Loucy (cell line): ENCODE measurements around the gene CD226.

ENCODE experiments used
- H2AFZ ChIP-seq: fragments of 200-600 bp; sonication (generic); 2 replicates; pipeline ENCODE4 v1.6.0; 2016; ENCODE audit warnings: antibody characterized with exemption, mild to moderate bottlenecking, low read length, moderate library complexity
- H3F3A ChIP-seq: fragments of 200-600 bp; 2 replicates; pipeline ENCODE4 v1.6.0; 2016; ENCODE audit warnings: antibody characterized with exemption, low read depth, mild to moderate bottlenecking
- H3K27me3 ChIP-seq: fragments of 200-600 bp; sonication (generic); 2 replicates; pipeline ENCODE4 v1.6.1; 2014; ENCODE audit warnings: low read length, mild to moderate bottlenecking; ENCODE audit not compliant: insufficient read depth, poor library complexity, severe bottlenecking
- H3K36me3 ChIP-seq: fragments of 200-600 bp; sonication (generic); 2 replicates; pipeline ENCODE4 v1.6.1; 2016; ENCODE audit warnings: low read length; ENCODE audit not compliant: insufficient read depth
- H3K4me1 ChIP-seq: fragments of 200-600 bp; sonication (generic); 2 replicates; pipeline ENCODE4 v1.5.1; 2014; ENCODE audit warnings: low read length, mild to moderate bottlenecking; ENCODE audit not compliant: insufficient read depth, poor library complexity, severe bottlenecking
- H3K4me2 ChIP-seq: fragments of 200-600 bp; sonication (generic); 2 replicates; pipeline ENCODE4 v1.6.0; 2014; ENCODE audit warnings: antibody characterized with exemption, low read length, low read depth, mild to moderate bottlenecking; ENCODE audit not compliant: poor library complexity, severe bottlenecking
- H3K4me3 ChIP-seq: fragments of 200-600 bp; sonication (generic); 2 replicates; pipeline ENCODE4 v1.5.1; 2014; ENCODE audit warnings: low read length, mild to moderate bottlenecking, mixed read lengths; ENCODE audit not compliant: poor library complexity, severe bottlenecking
- H3K79me2 ChIP-seq: fragments of 200-600 bp; sonication (generic); 2 replicates; pipeline ENCODE4 v1.6.1; 2014; ENCODE audit warnings: low read length; ENCODE audit not compliant: insufficient read depth
- H3K9ac ChIP-seq: fragments of 200-600 bp; sonication (generic); 2 replicates; pipeline ENCODE4 v1.6.0; 2014; ENCODE audit warnings: mild to moderate bottlenecking, low read depth, low read length, moderate library complexity; ENCODE audit not compliant: poor library complexity, severe bottlenecking
- H3K9me2 ChIP-seq: fragments of 200-600 bp; sonication (generic); replicated peaks from 2 replicates; pipeline ENCODE4 v1.6.1; 2016; ENCODE audit warnings: low read depth, low read length, mixed read lengths
- H3K9me3 ChIP-seq: fragments of 200-600 bp; sonication (generic); 2 replicates; pipeline ENCODE4 v1.6.1; 2014; ENCODE audit warnings: mild to moderate bottlenecking, antibody characterized with exemption, low read length, low read depth; ENCODE audit not compliant: insufficient read depth
- H4K20me1 ChIP-seq: fragments of 200-600 bp; sonication (generic); 2 replicates; pipeline ENCODE4 v1.6.0; 2014; ENCODE audit warnings: antibody characterized with exemption, low read length, mild to moderate bottlenecking; ENCODE audit not compliant: insufficient read depth, poor library complexity, severe bottlenecking
- CTCF ChIP-seq: fragments of 200-600 bp; sonication (generic); conservative IDR thresholded peaks from 2 replicates; pipeline ENCODE4 v1.5.1; 2014; ENCODE audit warnings: mild to moderate bottlenecking, antibody characterized with exemption, low read length
- EZH2phosphoT487 ChIP-seq: fragments of 200-600 bp; IDR thresholded peaks from 2 replicates; pipeline ENCODE4 v1.6.1; 2018; ENCODE audit warnings: antibody characterized with exemption, mild to moderate bottlenecking, moderate library complexity, borderline replicate concordance

Gene CD226

GRCh38 chr18:69844656-69845055, 103.0 kb downstream of the CD226 start:
- no peak overlapping the region for H3K9ac ChIP-seq
- H3K79me2 ChIP-seq = no peaks in the 10 kb centered on the region
- H3K4me1 ChIP-seq = no peaks in the 10 kb centered on the region
- no peak overlapping the region for H3K4me3 ChIP-seq
- no peaks in the 10 kb centered on the region for H3K9me2 ChIP-seq
- no peaks in the 10 kb centered on the region for H3K9me3 ChIP-seq
- no peak overlapping the region for H3K4me2 ChIP-seq
- no peaks in the 10 kb centered on the region for H4K20me1 ChIP-seq
- no peaks in the 10 kb centered on the region for H3K27me3 ChIP-seq
- H3F3A ChIP-seq = no peaks in the 10 kb centered on the region
- no peak overlapping the region for H2AFZ ChIP-seq
- no peak for TF ChIP-seq CTCF
- TF ChIP-seq EZH2phosphoT487 = no peak
- no peaks in the 10 kb centered on the region for H3K36me3 ChIP-seq

- Histone ChIP-seq H3K79me2 (no peaks in the 10 kb centered on the region), H3K36me3 (no peaks in the 10 kb centered on the region), H3K27me3 (no peaks in the 10 kb centered on the region), H3K9ac (no peak overlapping the region), H3F3A (no peaks in the 10 kb centered on the region), H4K20me1 (no peaks in the 10 kb centered on the region), H3K4me2 (no peak overlapping the region), H3K9me2 (no peaks in the 10 kb centered on the region), H2AFZ (no peak overlapping the region), H3K4me3 (no peak overlapping the region), H3K4me1 (no peaks in the 10 kb centered on the region), H3K9me3 (no peaks in the 10 kb centered on the region)
- no peak for TF ChIP-seq CTCF
- no peak for TF ChIP-seq EZH2phosphoT487
Observed at GRCh38 chr18:69843015-69843414, 104.7 kb downstream of the CD226 start.

- H3K4me2 ChIP-seq = no peak overlapping the region
- H3K4me1 ChIP-seq = peaks cover 7% of the 10 kb centered on the region
- no peaks in the 10 kb centered on the region for H3K9me2 ChIP-seq
- H3K79me2 ChIP-seq = no peaks in the 10 kb centered on the region
- no peaks in the 10 kb centered on the region for H3K9me3 ChIP-seq
- H3K9ac ChIP-seq = no peak overlapping the region
- no peaks in the 10 kb centered on the region for H3K27me3 ChIP-seq
- no peaks in the 10 kb centered on the region for H3K36me3 ChIP-seq
- no peak overlapping the region for H3K4me3 ChIP-seq
- H2AFZ ChIP-seq = no peak overlapping the region
- no peak for TF ChIP-seq CTCF
- TF ChIP-seq EZH2phosphoT487 = no peak
- H4K20me1 ChIP-seq = no peaks in the 10 kb centered on the region
- no peaks in the 10 kb centered on the region for H3F3A ChIP-seq
Observed at GRCh38 chr18:69841117-69841516, 106.6 kb downstream of the CD226 start.
